ENCODE measurements around the gene NF1. TPM values are rescaled to one million over a fixed set of nuclear protein-coding genes. Genes with fewer than 3 reads are reported as not detected.
"Not testable (repeated sequence)": the region's sequence is repeated elsewhere in the genome, so short reads cannot be mapped to it uniquely, and the experiment has no call there.

NF1 gene
- total RNA-seq, 4 donors from 2014 or later, result 23.6 to 47.3 (median 32.0) TPM

- no peak for DNase-seq
- Histone ChIP-seq H3K4me3 (no peak overlapping the region), H3K4me1 (no peaks in the 10 kb centered on the region), H3K36me3 (peaks cover 0 to 13% of the 10 kb centered on the region in 2 donors), H3K27ac (no peak overlapping the region), H3K27me3 (no peaks in the 10 kb centered on the region), H3K9me3 (no peaks in the 10 kb centered on the region)
- no peak for TF ChIP-seq CTCF (IDR thresholded peaks at IDR 0.05 in 4 of 5, conservative IDR thresholded peaks at IDR 0.05 in 1 of 5)
- TF ChIP-seq POLR2A (IDR thresholded peaks at IDR 0.05), result no peak
- intact Hi-C loops (cut with DNase I; ENCODE audit: low total_unique reads), result no loop called here
- in situ Hi-C loops (cut with MboI; ENCODE audit: low sequenced_read_pairs in 4 of 4), result no loop called here
- no peak for ATAC-seq
These were observed 283.9 kb downstream of the NF1 start for GRCh38 chr17:31378638-31379037.

GRCh38 chr17:31379597-31380205, 284.9 kb downstream of the NF1 start:
- intact Hi-C loops (cut with DNase I; ENCODE audit: low total_unique reads), result no loop called here
- Histone ChIP-seq H3K9me3 (no peaks in the 10 kb centered on the region), H3K27me3 (no peaks in the 10 kb centered on the region), H3K4me1 (no peaks in the 10 kb centered on the region), H3K4me3 (no peak overlapping the region), H3K27ac (no peak overlapping the region), H3K36me3 (peaks cover 0 to 3% of the 10 kb centered on the region in 2 donors)
- ATAC-seq (no peak), DNase-seq (no peak)
- TF ChIP-seq POLR2A (IDR thresholded peaks at IDR 0.05), result no peak
- in situ Hi-C loops (cut with MboI; ENCODE audit: low sequenced_read_pairs in 4 of 4), result no loop called here

GRCh38 chr17:31381165-31381668, 286.4 kb downstream of the NF1 start:
- intact Hi-C loops (cut with DNase I; ENCODE audit: low total_unique reads) (no loop called here), in situ Hi-C loops (cut with MboI; ENCODE audit: low sequenced_read_pairs in 4 of 4) (no loop called here)
- H3K27me3 ChIP-seq, result no peaks in the 10 kb centered on the region
- no peaks in the 10 kb centered on the region for H3K9me3 ChIP-seq
- no peaks in the 10 kb centered on the region for H3K4me1 ChIP-seq
- H3K4me3 ChIP-seq, result no peak overlapping the region
- ATAC-seq (no peak), DNase-seq (no peak)
- H3K36me3 ChIP-seq, result peaks cover 0 to 3% of the 10 kb centered on the region in 2 donors
- H3K27ac ChIP-seq, result no peak overlapping the region
- no peak for TF ChIP-seq CTCF (IDR thresholded peaks at IDR 0.05 in 4 of 5, conservative IDR thresholded peaks at IDR 0.05 in 1 of 5)
- no peak for TF ChIP-seq POLR2A (IDR thresholded peaks at IDR 0.05)

GRCh38 chr17:31382668-31383275, 288.0 kb downstream of the NF1 start:
- H3K27me3 ChIP-seq; DNase-seq; intact Hi-C loops (cut with DNase I; ENCODE audit: low total_unique reads); H3K4me3 ChIP-seq; H3K4me1 ChIP-seq; in situ Hi-C loops (cut with MboI; ENCODE audit: low sequenced_read_pairs in 4 of 4); H3K9me3 ChIP-seq; H3K36me3 ChIP-seq; ATAC-seq; H3K27ac ChIP-seq: not testable (repeated sequence)

GRCh38 chr17:31383488-31383887, 288.7 kb downstream of the NF1 start:
- H3K9me3 ChIP-seq; ATAC-seq; H3K36me3 ChIP-seq; H3K4me3 ChIP-seq; H3K27me3 ChIP-seq; DNase-seq; intact Hi-C loops (cut with DNase I; ENCODE audit: low total_unique reads); H3K27ac ChIP-seq; in situ Hi-C loops (cut with MboI; ENCODE audit: low sequenced_read_pairs in 4 of 4); H3K4me1 ChIP-seq: not testable (repeated sequence)

GRCh38 chr17:31385428-31386285, 290.9 kb downstream of the NF1 start:
- TF ChIP-seq CTCF (IDR thresholded peaks at IDR 0.05 in 4 of 5, conservative IDR thresholded peaks at IDR 0.05 in 1 of 5), result no peak
- no peak for TF ChIP-seq POLR2A (IDR thresholded peaks at IDR 0.05)
- in situ Hi-C loops (cut with MboI; ENCODE audit: low sequenced_read_pairs in 4 of 4), result no loop called here
- DNase-seq, result no peak

More at GRCh38 chr17:31385428-31386285, 290.9 kb downstream of the NF1 start:
- H3K4me1 ChIP-seq, result no peaks in the 10 kb centered on the region
- H3K27me3 ChIP-seq, result peaks cover 13 to 16% (median 16%) of the 10 kb centered on the region in 3 donors
- H3K9me3 ChIP-seq, result no peaks in the 10 kb centered on the region
- ATAC-seq, result no peak
- no peak overlapping the region for H3K4me3 ChIP-seq
- no peaks in the 10 kb centered on the region for H3K36me3 ChIP-seq
- intact Hi-C loops (cut with DNase I; ENCODE audit: low total_unique reads), result no loop called here
- no peak overlapping the region for H3K27ac ChIP-seq
